Duodenal mucosa (tissue), 2 donors: ENCODE data around the gene LAMA5.

Experiments used
- H3K27ac ChIP-seq: one replicate; pipeline ENCODE4 v1.7.0; 2013; ENCODE audit warnings: low read depth, low read length
- H3K27me3 ChIP-seq, 2 donors: one replicate each; pipeline ENCODE4 v1.7.0; 2013; ENCODE audit warnings: low read length in 2 of 2, control low read depth in 1 of 2; ENCODE audit not compliant: insufficient read depth in 2 of 2, control insufficient read depth in 1 of 2
- H3K36me3 ChIP-seq, 2 donors: one replicate each; pipeline ENCODE4 v1.7.0; 2013; ENCODE audit warnings: low read length in 2 of 2, control low read depth in 1 of 2; ENCODE audit not compliant: insufficient read depth in 2 of 2, control insufficient read depth in 1 of 2
- H3K4me1 ChIP-seq, 2 donors: one replicate each; pipeline ENCODE4 v1.7.0; 2013; ENCODE audit warnings: low read length in 2 of 2, control low read depth in 1 of 2; ENCODE audit not compliant: insufficient read depth in 2 of 2, control insufficient read depth in 1 of 2
- H3K4me3 ChIP-seq, 2 donors: one replicate each; pipeline ENCODE4 v1.7.0; 2013; ENCODE audit warnings: low read length in 2 of 2, low read depth in 1 of 2
- H3K9ac ChIP-seq, 2 donors: one replicate each; pipeline ENCODE4 v1.7.0; 2013; ENCODE audit warnings: low read length in 2 of 2, low read depth in 1 of 2
- H3K9me3 ChIP-seq, 2 donors: one replicate each; pipeline ENCODE4 v1.7.0; 2013; ENCODE audit warnings: low read length in 2 of 2, control low read depth in 1 of 2; ENCODE audit not compliant: control insufficient read depth in 1 of 2

Gene LAMA5

DNA sequence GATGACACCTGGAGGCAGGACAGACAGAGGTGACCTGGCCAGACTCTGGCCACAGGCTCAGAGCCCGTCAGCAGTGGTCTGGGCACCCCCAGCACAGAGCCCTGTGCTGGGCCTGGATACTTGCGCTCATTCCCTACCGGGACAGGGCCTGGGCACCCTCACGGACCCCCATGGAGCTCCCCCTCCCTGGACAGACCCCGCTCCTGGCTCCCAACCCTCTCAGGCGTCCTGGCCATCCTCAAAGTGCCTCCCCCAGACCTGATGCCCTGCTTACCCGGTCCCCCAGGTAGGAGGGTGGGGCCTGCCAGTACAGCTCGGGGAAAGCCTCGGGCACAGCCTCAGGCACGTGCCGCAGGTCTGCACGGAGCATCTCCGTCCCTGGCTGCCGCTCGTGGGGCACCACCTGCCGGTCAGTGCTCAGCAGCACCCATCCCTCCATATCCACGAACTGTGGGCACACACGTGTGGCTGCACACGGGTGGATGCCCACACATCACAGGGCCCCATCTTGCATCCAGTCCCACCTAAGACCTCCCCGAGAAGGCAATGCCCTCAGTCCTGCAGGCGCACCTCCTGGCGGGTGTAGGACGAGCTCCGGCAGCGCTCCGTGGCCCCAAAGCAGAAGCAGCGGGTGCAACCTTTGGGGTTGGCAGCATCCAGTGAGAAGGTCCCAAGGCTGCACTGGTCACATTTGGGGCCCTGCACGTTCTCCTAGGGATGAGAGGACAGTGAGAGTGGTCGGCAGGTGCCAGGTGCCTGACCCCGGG is 40.0 kb downstream of the LAMA5 start:
- H3K27me3 ChIP-seq = no peaks in the 10 kb centered on the region
- peaks cover 0 to 14% of the 10 kb centered on the region in 2 donors for H3K36me3 ChIP-seq
- no peaks in the 10 kb centered on the region for H3K4me1 ChIP-seq
- H3K9ac ChIP-seq = no peak overlapping the region
- no peak overlapping the region for H3K27ac ChIP-seq
- no peaks in the 10 kb centered on the region for H3K9me3 ChIP-seq
- H3K4me3 ChIP-seq = no peak overlapping the region

GRCh38 chr20:62326559-62326958 is 40.6 kb downstream of the LAMA5 start:
- Histone ChIP-seq H3K27me3 (no peaks in the 10 kb centered on the region), H3K9me3 (no peaks in the 10 kb centered on the region), H3K4me1 (no peaks in the 10 kb centered on the region), H3K27ac (no peak overlapping the region), H3K4me3 (no peak overlapping the region), H3K9ac (no peak overlapping the region), H3K36me3 (peaks cover 0 to 13% of the 10 kb centered on the region in 2 donors)

DNA sequence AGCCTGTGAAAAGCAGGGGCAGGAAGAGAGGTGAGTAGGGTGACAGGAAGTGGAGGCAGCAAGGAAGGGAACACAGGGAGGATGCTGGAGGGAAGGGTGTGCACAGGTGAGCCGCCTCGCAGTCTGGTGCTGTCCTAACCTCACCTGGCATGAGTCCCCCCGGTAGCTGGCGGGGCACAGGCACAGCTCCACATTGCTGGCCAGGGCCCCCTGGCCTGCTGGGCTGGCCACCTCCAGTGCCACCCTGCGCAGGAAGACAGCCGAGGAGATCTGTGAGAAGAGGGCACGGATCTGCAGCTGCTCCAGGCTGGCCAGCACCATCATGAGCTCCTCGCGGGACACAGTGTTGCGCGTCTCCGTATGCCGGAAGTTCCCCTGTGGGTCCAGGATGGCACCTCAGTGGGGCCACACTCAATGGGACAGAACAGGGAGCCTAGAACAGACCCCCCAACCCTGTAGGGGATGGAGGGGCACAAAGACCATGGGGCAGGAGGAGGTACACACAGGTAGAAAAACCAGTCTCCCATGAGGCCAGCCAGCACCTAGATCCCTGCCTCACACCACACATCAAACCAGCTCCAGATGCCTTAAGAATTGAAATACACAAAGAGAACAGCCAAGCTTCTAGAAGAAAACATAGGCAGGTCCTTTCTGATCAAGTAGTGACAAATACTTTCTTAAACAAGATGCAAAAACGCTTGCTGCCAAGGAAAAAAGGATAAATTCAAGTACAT is 41.8 kb downstream of the LAMA5 start:
- Histone ChIP-seq H3K27ac (no peak overlapping the region), H3K4me1 (no peaks in the 10 kb centered on the region), H3K36me3 (peaks cover 0 to 9% of the 10 kb centered on the region in 2 donors), H3K27me3 (no peaks in the 10 kb centered on the region), H3K9me3 (no peaks in the 10 kb centered on the region), H3K9ac (no peak overlapping the region), H3K4me3 (no peak overlapping the region)

GRCh38 chr20:62323980-62324906 is 42.9 kb downstream of the LAMA5 start:
- Histone ChIP-seq H3K27ac (no peak overlapping the region), H3K4me3 (no peak overlapping the region), H3K9me3 (no peaks in the 10 kb centered on the region), H3K27me3 (no peaks in the 10 kb centered on the region), H3K36me3 (peaks cover 0 to 6% of the 10 kb centered on the region in 2 donors), H3K4me1 (no peaks in the 10 kb centered on the region), H3K9ac (no peak overlapping the region)

DNA sequence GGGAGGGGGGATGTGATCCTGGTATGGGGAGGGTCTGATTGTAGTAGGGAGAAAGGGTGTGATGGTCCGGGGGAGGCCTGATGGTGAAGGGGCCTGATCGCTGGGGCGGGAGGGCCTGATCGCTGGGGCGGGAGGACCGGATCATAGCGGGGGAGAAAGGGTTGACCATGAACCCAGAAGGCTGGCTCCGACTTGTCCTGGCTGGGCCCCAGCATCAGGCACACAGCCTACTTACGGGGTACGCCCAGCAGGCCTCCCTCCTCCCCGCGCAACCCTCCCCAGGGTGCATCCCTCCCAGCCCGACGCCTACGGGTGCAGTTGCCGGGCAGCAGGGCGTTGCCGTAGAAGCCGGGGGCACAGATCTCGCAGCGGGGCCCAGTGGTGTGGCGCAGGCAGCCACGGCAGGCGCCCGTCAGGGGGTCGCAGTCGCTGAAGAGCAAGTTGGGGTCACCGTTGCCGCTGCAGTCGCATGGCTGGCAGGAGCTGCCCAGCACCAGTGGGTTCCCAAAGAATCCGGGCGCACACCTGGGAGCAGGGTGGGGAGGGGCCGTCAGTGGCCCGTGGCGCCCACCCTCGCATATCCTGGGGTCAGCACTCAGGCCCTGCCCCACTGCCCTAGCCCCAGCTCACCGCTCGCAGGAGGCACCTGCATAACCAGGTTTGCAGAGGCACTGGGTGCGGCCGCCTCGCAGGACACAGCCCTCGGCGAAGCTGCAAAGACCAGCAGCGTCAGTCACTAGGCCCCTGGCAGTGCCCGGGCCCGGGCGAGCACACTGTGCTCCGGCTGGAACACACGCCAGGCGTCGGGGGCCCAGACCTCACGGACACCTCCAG is 43.7 kb downstream of the LAMA5 start:
- Histone ChIP-seq H3K36me3 (peaks cover 0 to 6% of the 10 kb centered on the region in 2 donors), H3K9ac (no peak overlapping the region), H3K4me1 (no peaks in the 10 kb centered on the region), H3K9me3 (no peaks in the 10 kb centered on the region), H3K4me3 (no peak overlapping the region), H3K27ac (no peak overlapping the region), H3K27me3 (no peaks in the 10 kb centered on the region)

DNA sequence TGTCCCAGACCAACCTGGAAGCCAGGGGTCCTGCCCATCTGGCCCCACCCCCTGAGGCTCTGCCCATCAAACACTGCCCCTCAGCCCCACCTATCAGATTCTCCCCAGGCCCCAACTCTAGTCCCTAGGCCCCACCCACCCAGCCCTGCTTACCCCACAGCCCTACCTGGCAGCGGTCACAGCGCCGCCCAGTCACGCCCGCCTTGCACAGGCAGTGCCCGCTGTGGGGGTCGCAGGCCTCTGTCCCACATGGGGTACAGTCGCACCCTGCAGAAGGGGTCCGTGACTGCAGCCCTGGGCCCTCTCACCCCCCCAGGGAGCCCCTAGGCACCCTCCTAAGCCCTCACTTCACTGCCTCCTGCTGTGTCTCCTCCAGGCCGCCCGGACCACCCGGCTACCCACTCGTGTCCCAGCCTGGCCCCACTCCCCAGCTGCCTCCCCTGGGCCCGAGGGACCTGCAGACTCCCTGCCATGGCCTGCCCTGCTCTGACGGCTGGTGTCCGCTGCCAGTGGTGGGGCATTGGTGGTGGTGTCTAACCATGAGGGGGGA is 44.5 kb downstream of the LAMA5 start:
- no peak overlapping the region for H3K9ac ChIP-seq
- H3K27me3 ChIP-seq = no peaks in the 10 kb centered on the region
- no peak overlapping the region for H3K27ac ChIP-seq
- H3K9me3 ChIP-seq = no peaks in the 10 kb centered on the region
- H3K4me1 ChIP-seq = no peaks in the 10 kb centered on the region
- H3K4me3 ChIP-seq = no peak overlapping the region
- H3K36me3 ChIP-seq = peaks cover 0 to 6% of the 10 kb centered on the region in 2 donors

- Histone ChIP-seq H3K36me3 (peaks cover 0 to 4% of the 10 kb centered on the region in 2 donors), H3K27ac (no peak overlapping the region), H3K27me3 (no peaks in the 10 kb centered on the region), H3K9ac (no peak overlapping the region), H3K9me3 (no peaks in the 10 kb centered on the region), H3K4me3 (no peak overlapping the region), H3K4me1 (no peaks in the 10 kb centered on the region)
Measured at GRCh38 chr20:62321975-62322374, 45.1 kb downstream of the LAMA5 start.

- no peak overlapping the region for H3K4me3 ChIP-seq
- no peak overlapping the region for H3K27ac ChIP-seq
- no peaks in the 10 kb centered on the region for H3K9me3 ChIP-seq
- no peak overlapping the region for H3K9ac ChIP-seq
- no peaks in the 10 kb centered on the region for H3K4me1 ChIP-seq
- no peaks in the 10 kb centered on the region for H3K27me3 ChIP-seq
- H3K36me3 ChIP-seq = peaks cover 0 to 9% of the 10 kb centered on the region in 2 donors
Measured at GRCh38 chr20:62321521-62321948, 45.6 kb downstream of the LAMA5 start.

- peaks cover 0 to 15% of the 10 kb centered on the region in 2 donors for H3K36me3 ChIP-seq
- H3K4me3 ChIP-seq = no peak overlapping the region
- H3K9me3 ChIP-seq = no peaks in the 10 kb centered on the region
- no peaks in the 10 kb centered on the region for H3K4me1 ChIP-seq
- H3K27ac ChIP-seq = no peak overlapping the region
- no peak overlapping the region for H3K9ac ChIP-seq
- no peaks in the 10 kb centered on the region for H3K27me3 ChIP-seq
Measured at GRCh38 chr20:62320581-62321354, 46.3 kb downstream of the LAMA5 start.
